H9 (cell line): ENCODE measurements around the gene LRRC3C. TPM values are rescaled to one million over a fixed set of nuclear protein-coding genes. Genes with fewer than 3 reads are reported as not detected.

Experiments
- DNase-seq: peaks from one replicate; pipeline ENCODE4 v3.0.0-alpha.2; 2017
- H2AFZ ChIP-seq: one replicate; pipeline ENCODE4 v1.6.1; 2013; ENCODE audit warnings: mild to moderate bottlenecking, low read length, control low read depth, moderate library complexity
- H2AK5ac ChIP-seq: 2 replicates; pipeline ENCODE4 v1.6.1; 2013; ENCODE audit warnings: low read length, control low read depth, mixed read lengths; ENCODE audit not compliant: insufficient read length
- H2BK120ac ChIP-seq: one replicate; pipeline ENCODE4 v1.6.1; 2013; ENCODE audit warnings: low read depth, mild to moderate bottlenecking, low read length, control low read depth, inconsistent platforms; ENCODE audit not compliant: poor library complexity, severe bottlenecking
- H2BK12ac ChIP-seq: 2 replicates; pipeline ENCODE4 v1.6.1; 2013; ENCODE audit warnings: low read length, control low read depth, mixed read lengths, low read depth; ENCODE audit not compliant: insufficient read length
- H2BK15ac ChIP-seq: 2 replicates; pipeline ENCODE4 v1.6.1; 2013; ENCODE audit warnings: low read depth, low read length, control low read depth
- H2BK20ac ChIP-seq: one replicate; pipeline ENCODE4 v1.6.1; 2013; ENCODE audit warnings: low read depth, mild to moderate bottlenecking, low read length, control low read depth, inconsistent platforms; ENCODE audit not compliant: poor library complexity, severe bottlenecking
- H2BK5ac ChIP-seq: 2 replicates; pipeline ENCODE4 v1.6.1; 2013; ENCODE audit warnings: low read length, control low read depth, mixed read lengths; ENCODE audit not compliant: insufficient read length
- H3K14ac ChIP-seq: 2 replicates; pipeline ENCODE4 v1.6.1; 2013; ENCODE audit warnings: low read length, control low read depth; ENCODE audit not compliant: insufficient read depth
- H3K18ac ChIP-seq: 2 replicates; pipeline ENCODE4 v1.6.1; 2013; ENCODE audit warnings: low read depth, mild to moderate bottlenecking, mixed read lengths, low read length, control low read depth; ENCODE audit not compliant: insufficient read length
- H3K23ac ChIP-seq: 2 replicates; pipeline ENCODE4 v1.6.1; 2013; ENCODE audit warnings: low read length, control low read depth, mixed read lengths, low read depth; ENCODE audit not compliant: insufficient read length
- H3K23me2 ChIP-seq: 2 replicates; pipeline ENCODE4 v1.6.1; 2013; ENCODE audit warnings: low read depth, mild to moderate bottlenecking, mixed read lengths, low read length, control low read depth; ENCODE audit not compliant: insufficient read length, poor library complexity, severe bottlenecking
- H3K27ac ChIP-seq: 2 replicates; pipeline ENCODE4 v1.5.1; 2013; ENCODE audit warnings: low read length, control low read depth, mixed read lengths, low read depth; ENCODE audit not compliant: insufficient read length
- H3K27me3 ChIP-seq: 2 replicates; pipeline ENCODE4 v1.6.1; 2013; ENCODE audit warnings: low read length, control low read depth, inconsistent platforms; ENCODE audit not compliant: insufficient read depth
- H3K4ac ChIP-seq: 2 replicates; pipeline ENCODE4 v1.6.1; 2013; ENCODE audit warnings: low read depth, mild to moderate bottlenecking, control low read depth, inconsistent platforms, low read length, moderate library complexity
- H3K4me1 ChIP-seq: 2 replicates; pipeline ENCODE4 v1.6.1; 2013; ENCODE audit warnings: low read length, control low read depth, inconsistent platforms; ENCODE audit not compliant: insufficient read depth
- H3K4me2 ChIP-seq: 2 replicates; pipeline ENCODE4 v1.6.1; 2013; ENCODE audit warnings: low read length, control low read depth, mixed read lengths; ENCODE audit not compliant: insufficient read length, insufficient read depth
- H3K56ac ChIP-seq: 2 replicates; pipeline ENCODE4 v1.6.1; 2013; ENCODE audit warnings: low read depth, mild to moderate bottlenecking, mixed read lengths, low read length, control low read depth; ENCODE audit not compliant: insufficient read length
- H3K79me1 ChIP-seq: 2 replicates; pipeline ENCODE4 v1.6.1; 2013; ENCODE audit warnings: low read depth, mild to moderate bottlenecking, moderate library complexity, low read length, control low read depth, inconsistent platforms; ENCODE audit not compliant: insufficient read depth, poor library complexity, severe bottlenecking
- H3K79me2 ChIP-seq: 2 replicates; pipeline ENCODE4 v1.6.1; 2013; ENCODE audit warnings: low read length, control low read depth, inconsistent platforms; ENCODE audit not compliant: insufficient read depth
- H3K9ac ChIP-seq: 2 replicates; pipeline ENCODE4 v1.6.1; 2013; ENCODE audit warnings: low read length, control low read depth, mixed read lengths; ENCODE audit not compliant: insufficient read length; ENCODE audit errors: extremely low read depth
- H3K9me3 ChIP-seq: one replicate; pipeline ENCODE4 v1.6.1; 2013; ENCODE audit warnings: low read depth, low read length, inconsistent platforms; ENCODE audit not compliant: control insufficient read depth
- H3T11ph ChIP-seq: one replicate; pipeline ENCODE4 v1.6.1; 2013; ENCODE audit warnings: mild to moderate bottlenecking, low read length, control low read depth, inconsistent platforms
- H4K20me1 ChIP-seq: one replicate; pipeline ENCODE4 v1.6.1; 2013; ENCODE audit not compliant: control insufficient read depth, insufficient read length, insufficient read depth
- H4K5ac ChIP-seq: 2 replicates; pipeline ENCODE4 v1.6.1; 2013; ENCODE audit warnings: low read depth, mild to moderate bottlenecking, mixed read lengths, low read length, control low read depth; ENCODE audit not compliant: insufficient read length
- H4K8ac ChIP-seq: replicated peaks from 2 replicates; pipeline ENCODE4 v1.6.1; 2013; ENCODE audit warnings: low read length, control low read depth, mixed read lengths, low read depth; ENCODE audit not compliant: insufficient read length
- H4K91ac ChIP-seq: 2 replicates; pipeline ENCODE4 v1.6.1; 2013; ENCODE audit warnings: low read depth, mild to moderate bottlenecking, moderate library complexity, mixed read lengths, low read length, control low read depth; ENCODE audit not compliant: insufficient read length
- H3K27ac Mint-ChIP-seq, 3 experiments: 2 replicates in 2 of 3; 3 replicates in 1 of 3; pipeline ENCODE4 v1.8.0; 2020 to 2021; ENCODE audit warnings: mixed read lengths in 3 of 3, mild to moderate bottlenecking in 1 of 3, moderate library complexity in 1 of 3
- H3K27me3 Mint-ChIP-seq: 2 replicates; pipeline ENCODE4 v1.8.0; 2021; ENCODE audit warnings: low read depth, mild to moderate bottlenecking, moderate library complexity, mixed read lengths
- H3K36me3 Mint-ChIP-seq, 3 experiments: 2 replicates in 2 of 3; 3 replicates in 1 of 3; pipeline ENCODE4 v1.8.0; 2020 to 2021; ENCODE audit warnings: low read depth in 3 of 3, mixed read lengths in 3 of 3; ENCODE audit not compliant: insufficient read depth in 1 of 3
- H3K4me1 Mint-ChIP-seq, 2 experiments: 2 replicates each; pipeline ENCODE4 v1.8.0; 2020; ENCODE audit warnings: mixed read lengths in 2 of 2
- H3K4me3 Mint-ChIP-seq, 2 experiments: 2 replicates in 1 of 2; 3 replicates in 1 of 2; pipeline ENCODE4 v1.8.0; 2020 to 2021; ENCODE audit warnings: mild to moderate bottlenecking in 2 of 2, mixed read lengths in 2 of 2, moderate library complexity in 1 of 2
- H3K9me3 Mint-ChIP-seq, 2 experiments: 2 replicates in 1 of 2; 3 replicates in 1 of 2; pipeline ENCODE4 v1.8.0; 2020; ENCODE audit warnings: mild to moderate bottlenecking in 2 of 2, mixed read lengths in 2 of 2, moderate library complexity in 1 of 2
- WGBS: extraction: QIAGEN DNeasy Blood & Tissue Kit; methylation state at CpG from one replicate; pipeline ENCODE4 v1.1.7; 2013; ENCODE audit warnings: missing lambda C conversion rate, low lambda C conversion rate, mixed read lengths; ENCODE audit not compliant: insufficient read length; ENCODE audit errors: extremely low coverage; 5-methylcytosine and 5-hydroxymethylcytosine counted together
- total RNA-seq: library from RNA; stranded (reverse); gene quantifications from 2 replicates; pipeline ENCODE4 v1.2.1, GENCODE V29; 2021
- TF ChIP-seq, protein P1 (sequence below): fragments of 200-600 bp; sonication (generic); conservative IDR thresholded peaks from 3 replicates; pipeline ENCODE4 v1.8.0; 2021; ENCODE audit warnings: antibody characterized with exemption, mild to moderate bottlenecking

The LRRC3C gene
- total RNA-seq, 1 experiment from 2014 or later, result not detected

DNA sequence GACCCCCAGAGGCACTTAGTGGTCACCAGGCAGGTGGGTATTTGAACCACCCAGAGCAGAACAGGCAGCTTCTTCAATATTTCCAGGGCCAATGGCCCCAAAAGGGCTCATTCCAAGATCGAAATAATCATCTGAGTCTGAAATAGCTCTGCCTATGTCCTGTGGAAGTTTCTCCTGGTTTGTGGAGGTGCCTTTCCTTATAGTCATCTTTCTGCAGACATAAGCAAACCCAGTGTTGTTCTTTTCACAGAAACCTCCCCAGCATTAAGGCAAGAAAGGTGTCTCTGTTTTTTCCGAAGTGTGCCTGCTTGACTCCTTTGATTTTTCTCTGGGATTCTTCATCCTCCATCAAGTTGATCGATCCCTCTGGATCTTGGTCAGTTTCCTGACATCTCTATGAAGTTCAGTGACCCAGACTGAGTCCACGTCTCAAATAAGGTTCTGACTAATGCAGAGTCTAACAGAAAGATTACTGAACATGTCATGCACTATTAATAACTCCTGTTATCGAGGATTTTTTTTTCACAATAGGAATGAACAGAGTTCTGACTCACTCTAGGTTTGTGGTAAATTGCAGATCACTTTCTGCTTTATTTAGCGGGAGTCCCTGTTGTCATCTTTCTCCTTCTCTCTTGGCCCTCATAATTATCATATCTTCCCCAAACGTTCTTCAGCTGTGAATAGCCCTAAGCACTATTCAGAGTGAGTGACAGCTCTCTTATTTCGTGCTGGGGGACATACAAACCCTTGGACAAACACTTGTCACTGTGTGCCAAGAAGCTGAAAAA, 1.5 kb downstream of the LRRC3C start:
- no peak overlapping the region for H3K9ac ChIP-seq

More for the DNA sequence above, 1.5 kb downstream of the LRRC3C start:
- DNase-seq, result no peak
- Histone ChIP-seq H3K18ac (no peak overlapping the region), H4K8ac (no peak overlapping the region), H3K23me2 (peaks cover 15% of the 10 kb centered on the region), H4K5ac (no peak overlapping the region), H4K91ac (no peak overlapping the region), H3K4me2 (no peak overlapping the region), H3K9me3 (no peaks in the 10 kb centered on the region), H3K4me1 (peaks cover 5% of the 10 kb centered on the region; the same call in 1 of the 2 replicates), H3K4ac (no peak overlapping the region), H3K79me2 (peaks cover 13% of the 10 kb centered on the region; the same call in 1 of the 2 replicates), H2AFZ (no peak overlapping the region), H3K27ac (no peak overlapping the region), H3K56ac (no peak overlapping the region), H3T11ph (no peak overlapping the region), H2BK5ac (no peak overlapping the region), H2BK120ac (no peak overlapping the region), H2AK5ac (no peak overlapping the region), H4K20me1 (no peaks in the 10 kb centered on the region), H2BK15ac (no peak overlapping the region), H3K27me3 (no peaks in the 10 kb centered on the region), H2BK12ac (no peak overlapping the region), H3K23ac (no peak overlapping the region), H2BK20ac (no peak overlapping the region), H3K79me1 (peaks cover 13% of the 10 kb centered on the region), H3K14ac (no peak overlapping the region)
- Mint-ChIP-seq H3K9me3 (no peaks in the 10 kb centered on the region; a peak in 1 of 5 replicates), H3K27ac (no peak overlapping the region), H3K36me3 (peaks cover 3% of the 10 kb centered on the region in 3 experiments), H3K4me1 (peaks cover 38 to 44% of the 10 kb centered on the region in 2 experiments), H3K4me3 (peak overlapping the region in 1 of 2 experiments; percentile 89; a peak in 3 of 5 replicates), H3K27me3 (no peaks in the 10 kb centered on the region)
- WGBS, result no CpG with 5 or more reads among the region's 8 CpGs
- TF ChIP-seq, protein P1, sequence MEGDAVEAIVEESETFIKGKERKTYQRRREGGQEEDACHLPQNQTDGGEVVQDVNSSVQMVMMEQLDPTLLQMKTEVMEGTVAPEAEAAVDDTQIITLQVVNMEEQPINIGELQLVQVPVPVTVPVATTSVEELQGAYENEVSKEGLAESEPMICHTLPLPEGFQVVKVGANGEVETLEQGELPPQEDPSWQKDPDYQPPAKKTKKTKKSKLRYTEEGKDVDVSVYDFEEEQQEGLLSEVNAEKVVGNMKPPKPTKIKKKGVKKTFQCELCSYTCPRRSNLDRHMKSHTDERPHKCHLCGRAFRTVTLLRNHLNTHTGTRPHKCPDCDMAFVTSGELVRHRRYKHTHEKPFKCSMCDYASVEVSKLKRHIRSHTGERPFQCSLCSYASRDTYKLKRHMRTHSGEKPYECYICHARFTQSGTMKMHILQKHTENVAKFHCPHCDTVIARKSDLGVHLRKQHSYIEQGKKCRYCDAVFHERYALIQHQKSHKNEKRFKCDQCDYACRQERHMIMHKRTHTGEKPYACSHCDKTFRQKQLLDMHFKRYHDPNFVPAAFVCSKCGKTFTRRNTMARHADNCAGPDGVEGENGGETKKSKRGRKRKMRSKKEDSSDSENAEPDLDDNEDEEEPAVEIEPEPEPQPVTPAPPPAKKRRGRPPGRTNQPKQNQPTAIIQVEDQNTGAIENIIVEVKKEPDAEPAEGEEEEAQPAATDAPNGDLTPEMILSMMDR, result no peak
